ENCODE measurements around the gene UBIAD1.

UBIAD1 gene

GRCh38 chr1:11272544-11272831 lies 510 bp upstream of the UBIAD1 start:
- Histone ChIP-seq H3K27me3 (no peaks in the 10 kb centered on the region), H3K27ac (peak overlapping the region; percentile 93), H3K4me3 (ENCODE audit: low read depth in 1 of 2, low read length in 1 of 2) (peak overlapping the region; percentile 53 to 100), H3K9me3 (no peaks in the 10 kb centered on the region), H3K36me3 (no peaks in the 10 kb centered on the region), H3K4me1 (ENCODE audit: control insufficient read depth in 1 of 2, insufficient read depth in 1 of 2, low read depth in 1 of 2, low read length in 1 of 2) (peaks cover 14 to 18% of the 10 kb centered on the region in 2 experiments)
- TF ChIP-seq CTCF (IDR thresholded peaks at IDR 0.05) = no peak

GRCh38 chr1:11273595-11274234 lies 717 bp downstream of the UBIAD1 start:
- Histone ChIP-seq H3K27me3 (no peaks in the 10 kb centered on the region), H3K27ac (peak overlapping the region; percentile 93), H3K36me3 (no peaks in the 10 kb centered on the region), H3K9me3 (no peaks in the 10 kb centered on the region), H3K4me1 (ENCODE audit: control insufficient read depth in 1 of 2, insufficient read depth in 1 of 2, low read depth in 1 of 2, low read length in 1 of 2) (peaks cover 14 to 18% of the 10 kb centered on the region in 2 experiments), H3K4me3 (ENCODE audit: low read depth in 1 of 2, low read length in 1 of 2) (peak overlapping the region; percentile 93 to 100)
- TF ChIP-seq CTCF (IDR thresholded peaks at IDR 0.05) = no peak

- TF ChIP-seq CTCF (IDR thresholded peaks at IDR 0.05) = no peak
- H3K27me3 ChIP-seq = no peaks in the 10 kb centered on the region
- no peaks in the 10 kb centered on the region for H3K9me3 ChIP-seq
- H3K4me3 ChIP-seq (ENCODE audit: low read depth in 1 of 2, low read length in 1 of 2) = no peak overlapping the region
- H3K27ac ChIP-seq = no peak overlapping the region
- H3K4me1 ChIP-seq (ENCODE audit: control insufficient read depth in 1 of 2, insufficient read depth in 1 of 2, low read depth in 1 of 2, low read length in 1 of 2) = peaks cover 23 to 26% of the 10 kb centered on the region in 2 experiments
- H3K36me3 ChIP-seq = no peaks in the 10 kb centered on the region
These were observed 6.2 kb downstream of the UBIAD1 start for GRCh38 chr1:11279152-11279551.

GRCh38 chr1:11279630-11280029 lies 6.6 kb downstream of the UBIAD1 start:
- Histone ChIP-seq H3K4me1 (ENCODE audit: control insufficient read depth in 1 of 2, insufficient read depth in 1 of 2, low read depth in 1 of 2, low read length in 1 of 2) (peaks cover 22% of the 10 kb centered on the region in 2 experiments), H3K27me3 (no peaks in the 10 kb centered on the region), H3K9me3 (no peaks in the 10 kb centered on the region), H3K27ac (no peak overlapping the region), H3K36me3 (no peaks in the 10 kb centered on the region), H3K4me3 (ENCODE audit: low read depth in 1 of 2, low read length in 1 of 2) (no peak overlapping the region)
- no peak for TF ChIP-seq CTCF (IDR thresholded peaks at IDR 0.05)

GRCh38 chr1:11280719-11281376 lies 7.8 kb downstream of the UBIAD1 start:
- peak overlapping the region; percentile 74 for H3K27ac ChIP-seq
- H3K27me3 ChIP-seq = no peaks in the 10 kb centered on the region
- H3K36me3 ChIP-seq = peaks cover 7% of the 10 kb centered on the region
- H3K9me3 ChIP-seq = no peaks in the 10 kb centered on the region
- peaks cover 20 to 22% of the 10 kb centered on the region in 2 experiments for H3K4me1 ChIP-seq (ENCODE audit: control insufficient read depth in 1 of 2, insufficient read depth in 1 of 2, low read depth in 1 of 2, low read length in 1 of 2)
- TF ChIP-seq CTCF (IDR thresholded peaks at IDR 0.05) = no peak
- no peak overlapping the region for H3K4me3 ChIP-seq (ENCODE audit: low read depth in 1 of 2, low read length in 1 of 2)
